Liver (tissue), 3 donors: ENCODE data around the gene AKAP12.

Source experiments
- ATF3 ChIP-seq: IDR thresholded peaks from 2 replicates; pipeline ENCODE4 v1.6.1; 2016; ENCODE audit warnings: antibody characterized with exemption
- CTCF ChIP-seq: fragments of 150-350 bp; IDR thresholded peaks from 2 replicates; pipeline ENCODE4 v1.5.1; 2017; ENCODE audit warnings: improper control_type of control experiment, low read depth, low read length; ENCODE audit not compliant: missing input control
- GABPA ChIP-seq, 2 donors: IDR thresholded peaks in 1 of 2; conservative IDR thresholded peaks in 1 of 2; 2 replicates each; pipeline ENCODE4 v1.6.1; 2016; ENCODE audit warnings: antibody characterized with exemption in 2 of 2, mild to moderate bottlenecking in 1 of 2, moderate library complexity in 1 of 2
- JUND ChIP-seq, 2 donors: IDR thresholded peaks; 2 replicates each; pipeline ENCODE4 v1.6.1; 2016; ENCODE audit warnings: antibody characterized with exemption in 2 of 2
- MAX ChIP-seq: IDR thresholded peaks from 2 replicates; pipeline ENCODE4 v1.6.1; 2016; ENCODE audit warnings: antibody characterized with exemption
- RAD21 ChIP-seq, 2 donors: IDR thresholded peaks; 2 replicates each; pipeline ENCODE4 v1.6.1; 2016; ENCODE audit warnings: antibody characterized with exemption in 2 of 2, mild to moderate bottlenecking in 2 of 2
- TAF1 ChIP-seq: conservative IDR thresholded peaks from 2 replicates; pipeline ENCODE4 v1.6.1; 2016; ENCODE audit warnings: antibody characterized with exemption, mild to moderate bottlenecking
- YY1 ChIP-seq: IDR thresholded peaks from 2 replicates; pipeline ENCODE4 v1.6.1; 2016; ENCODE audit warnings: antibody characterized with exemption, mild to moderate bottlenecking
- donor health status: healthy.
- donor health status: healthy.

- no peak for TF ChIP-seq TAF1
- no peak for TF ChIP-seq CTCF
- no peak for TF ChIP-seq MAX
- TF ChIP-seq RAD21 (IDR thresholded peaks at IDR 0.05) = no peak
- TF ChIP-seq GABPA (IDR thresholded peaks at IDR 0.05 in 1 of 2, conservative IDR thresholded peaks at IDR 0.05 in 1 of 2) = no peak
- TF ChIP-seq ATF3 = no peak
- TF ChIP-seq JUND (IDR thresholded peaks at IDR 0.05) = no peak
- TF ChIP-seq YY1 = no peak
Measured at GRCh38 chr6:151340219-151340978, 100.6 kb downstream of the AKAP12 start.
